DOHH2 (cell line): ENCODE results near the gene LUC7L3.

Experiments used
- H3F3A ChIP-seq: fragments of 200-600 bp; sonication (generic), shearing (Covaris generic); 2 replicates; pipeline ENCODE4 v1.6.0; 2016; ENCODE audit warnings: antibody characterized with exemption, mild to moderate bottlenecking; ENCODE audit not compliant: control insufficient read depth, insufficient read depth
- H3K27ac ChIP-seq: fragments of 200-600 bp; sonication (generic); 2 replicates; pipeline ENCODE4 v1.5.1; 2014; ENCODE audit warnings: low read depth, mild to moderate bottlenecking, low read length, moderate library complexity
- H3K27me3 ChIP-seq: fragments of 200-600 bp; sonication (generic); 2 replicates; pipeline ENCODE4 v1.6.1; 2014; ENCODE audit warnings: mild to moderate bottlenecking, low read length, mixed read lengths; ENCODE audit not compliant: control insufficient read depth
- H3K36me3 ChIP-seq: fragments of 200-600 bp; sonication (generic); 2 replicates; pipeline ENCODE4 v1.6.1; 2014; ENCODE audit warnings: mild to moderate bottlenecking, low read length, moderate library complexity, mixed read lengths; ENCODE audit not compliant: control insufficient read depth
- H3K4me1 ChIP-seq: fragments of 200-600 bp; sonication (generic); 2 replicates; pipeline ENCODE4 v1.6.1; 2014; ENCODE audit warnings: mild to moderate bottlenecking, low read length, mixed read lengths; ENCODE audit not compliant: control insufficient read depth
- H3K4me2 ChIP-seq: fragments of 200-600 bp; sonication (generic); 2 replicates; pipeline ENCODE4 v1.6.0; 2014; ENCODE audit warnings: mild to moderate bottlenecking, low read length, moderate library complexity
- H3K4me3 ChIP-seq: fragments of 200-600 bp; sonication (generic); 2 replicates; pipeline ENCODE4 v1.5.1; 2014; ENCODE audit warnings: mild to moderate bottlenecking, low read length, mixed read lengths
- H3K79me2 ChIP-seq: fragments of 200-600 bp; sonication (generic); 2 replicates; pipeline ENCODE4 v1.6.1; 2014; ENCODE audit warnings: mild to moderate bottlenecking, low read length, mixed read lengths; ENCODE audit not compliant: control insufficient read depth
- H3K9me2 ChIP-seq: fragments of 200-600 bp; sonication (generic); replicated peaks from 2 replicates; pipeline ENCODE4 v1.6.1; 2014; ENCODE audit warnings: mild to moderate bottlenecking, low read length, mixed read lengths; ENCODE audit not compliant: control insufficient read depth
- H3K9me3 ChIP-seq: fragments of 200-600 bp; sonication (generic); 2 replicates; pipeline ENCODE4 v1.6.1; 2014; ENCODE audit warnings: antibody characterized with exemption, low read length, mixed read lengths; ENCODE audit not compliant: control insufficient read depth, insufficient read depth
- H4K20me1 ChIP-seq: fragments of 200-600 bp; sonication (generic); 2 replicates; pipeline ENCODE4 v1.6.0; 2014; ENCODE audit warnings: low read depth, mild to moderate bottlenecking, antibody characterized with exemption, low read length, moderate library complexity; ENCODE audit not compliant: control insufficient read depth, insufficient read depth
- CTCF ChIP-seq: fragments of 200-600 bp; sonication (generic); IDR thresholded peaks from one replicate; pipeline ENCODE4 v1.5.1; 2014; ENCODE audit warnings: antibody characterized with exemption, mild to moderate bottlenecking, low read depth, low read length; ENCODE audit not compliant: poor library complexity, severe bottlenecking
- EZH2phosphoT487 ChIP-seq: fragments of 200-600 bp; sonication (generic); IDR thresholded peaks from 2 replicates; pipeline ENCODE4 v1.6.1; 2017; ENCODE audit warnings: borderline replicate concordance, mild to moderate bottlenecking, antibody characterized with exemption, low read length, moderate library complexity, mixed read lengths

The LUC7L3 gene

GRCh38 chr17:50688245-50688644 is 31.2 kb upstream of the LUC7L3 start:
- H3K9me3 ChIP-seq: no peaks in the 10 kb centered on the region
- no peak overlapping the region for H3K27ac ChIP-seq
- peaks cover 9% of the 10 kb centered on the region; the same call in 1 of the 2 replicates for H3F3A ChIP-seq
- no peak overlapping the region for H3K4me2 ChIP-seq
- no peaks in the 10 kb centered on the region for H3K9me2 ChIP-seq
- H3K36me3 ChIP-seq: peaks cover 10% of the 10 kb centered on the region
- H3K4me3 ChIP-seq: no peak overlapping the region
- H3K27me3 ChIP-seq: no peaks in the 10 kb centered on the region
- H4K20me1 ChIP-seq: no peaks in the 10 kb centered on the region
- no peak for TF ChIP-seq EZH2phosphoT487
- TF ChIP-seq CTCF: no peak
- H3K4me1 ChIP-seq: no peaks in the 10 kb centered on the region
- no peaks in the 10 kb centered on the region for H3K79me2 ChIP-seq

GRCh38 chr17:50689251-50689650 is 30.2 kb upstream of the LUC7L3 start:
- H3K79me2 ChIP-seq: no peaks in the 10 kb centered on the region
- H3K27me3 ChIP-seq: no peaks in the 10 kb centered on the region
- no peaks in the 10 kb centered on the region for H3K9me2 ChIP-seq
- H3K9me3 ChIP-seq: no peaks in the 10 kb centered on the region
- TF ChIP-seq CTCF: no peak
- TF ChIP-seq EZH2phosphoT487: no peak
- no peaks in the 10 kb centered on the region for H4K20me1 ChIP-seq
- no peak overlapping the region for H3K4me2 ChIP-seq
- no peak overlapping the region for H3K4me3 ChIP-seq
- H3K27ac ChIP-seq: no peak overlapping the region
- H3F3A ChIP-seq: peaks cover 9% of the 10 kb centered on the region; the same call in 1 of the 2 replicates
- H3K36me3 ChIP-seq: peaks cover 17% of the 10 kb centered on the region
- H3K4me1 ChIP-seq: no peaks in the 10 kb centered on the region

- no peak overlapping the region for H3K27ac ChIP-seq
- H4K20me1 ChIP-seq: no peaks in the 10 kb centered on the region
- no peak overlapping the region for H3K4me2 ChIP-seq
- no peaks in the 10 kb centered on the region for H3K9me3 ChIP-seq
- no peaks in the 10 kb centered on the region for H3K79me2 ChIP-seq
- TF ChIP-seq EZH2phosphoT487 (no peak), CTCF (no peak)
- no peaks in the 10 kb centered on the region for H3K4me1 ChIP-seq
- H3K27me3 ChIP-seq: no peaks in the 10 kb centered on the region
- H3K4me3 ChIP-seq: no peak overlapping the region
- H3K36me3 ChIP-seq: peaks cover 26% of the 10 kb centered on the region
- peaks cover 9% of the 10 kb centered on the region; the same call in 1 of the 2 replicates for H3F3A ChIP-seq
- no peaks in the 10 kb centered on the region for H3K9me2 ChIP-seq
Observed at GRCh38 chr17:50689956-50690886, 29.2 kb upstream of the LUC7L3 start.
